Measurements from ENCODE around the gene ACTRT2.

ACTRT2 gene

DNA sequence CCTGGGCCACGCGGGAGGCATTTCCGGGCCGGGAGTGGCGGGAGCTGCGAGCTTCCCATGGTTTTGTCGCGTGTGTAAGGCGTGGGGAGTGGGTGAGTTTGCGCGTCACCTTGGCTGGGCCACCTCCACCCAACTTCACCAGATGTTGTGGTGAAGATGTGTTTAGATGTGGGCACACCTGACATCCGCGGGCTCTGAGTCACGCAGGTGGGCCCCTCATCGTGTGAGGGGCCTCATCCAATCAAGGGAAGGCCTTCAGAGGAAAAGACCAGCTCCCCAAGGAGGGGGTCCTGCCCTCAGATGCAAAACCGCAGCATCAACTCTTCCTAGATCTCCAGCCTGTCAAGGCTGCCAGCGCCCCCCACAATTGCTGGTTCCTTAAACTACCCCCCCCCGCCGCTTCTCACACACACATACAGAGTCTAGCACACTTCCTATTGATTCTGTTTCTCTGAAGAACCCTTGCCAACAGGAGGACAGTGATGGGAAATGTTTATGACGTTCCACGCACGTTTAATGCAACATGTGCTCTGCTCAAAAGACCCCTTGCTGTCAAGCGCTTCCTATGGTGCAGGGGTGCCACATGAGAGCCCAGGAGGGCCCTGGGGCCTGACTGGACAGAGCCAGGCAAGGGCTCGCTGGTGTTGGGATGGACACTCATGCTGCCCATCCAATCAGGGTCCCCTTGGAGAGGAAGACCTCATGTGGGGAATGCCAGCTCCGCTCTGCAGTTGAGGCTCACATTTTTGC lies 11.9 kb downstream of the ACTRT2 start:
- peak; percentile 9 for DNase-seq (ENCODE audit: low read depth)

DNA sequence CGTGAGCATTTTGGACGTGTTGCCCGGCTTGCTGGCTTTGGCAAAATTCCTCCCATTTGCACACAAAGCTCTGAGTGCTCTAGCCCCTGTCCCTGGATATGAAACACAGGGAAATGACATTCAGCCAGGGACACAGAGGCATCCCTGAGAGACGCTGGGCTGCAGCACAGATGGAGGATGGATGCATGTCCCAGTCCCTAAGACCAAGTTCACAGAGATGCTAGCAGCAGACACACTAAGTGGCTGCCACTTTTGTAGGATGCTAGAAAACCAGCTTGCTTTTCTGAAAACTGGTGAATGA lies 12.5 kb downstream of the ACTRT2 start:
- no peak for DNase-seq (ENCODE audit: low read depth)

DNA sequence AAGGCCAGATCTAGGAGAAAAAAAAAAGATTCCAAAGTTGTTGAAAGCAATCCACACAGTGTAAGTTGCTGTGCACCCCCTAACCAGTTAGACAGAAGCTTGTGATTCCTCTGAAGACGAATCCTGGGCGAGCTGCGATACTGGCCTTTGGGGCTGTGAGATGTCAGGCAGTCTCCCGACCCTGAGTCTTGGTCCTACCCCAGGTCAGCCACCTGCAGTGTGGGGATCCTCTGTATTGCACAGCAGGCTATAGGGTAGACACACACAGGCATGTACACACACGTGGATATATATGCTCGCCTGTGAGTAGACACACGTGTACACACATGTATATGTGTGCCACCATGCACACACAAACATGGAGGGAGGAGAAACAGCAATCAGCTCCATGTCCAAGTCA lies 12.9 kb downstream of the ACTRT2 start:
- DNase-seq (ENCODE audit: low read depth) = no peak

DNA sequence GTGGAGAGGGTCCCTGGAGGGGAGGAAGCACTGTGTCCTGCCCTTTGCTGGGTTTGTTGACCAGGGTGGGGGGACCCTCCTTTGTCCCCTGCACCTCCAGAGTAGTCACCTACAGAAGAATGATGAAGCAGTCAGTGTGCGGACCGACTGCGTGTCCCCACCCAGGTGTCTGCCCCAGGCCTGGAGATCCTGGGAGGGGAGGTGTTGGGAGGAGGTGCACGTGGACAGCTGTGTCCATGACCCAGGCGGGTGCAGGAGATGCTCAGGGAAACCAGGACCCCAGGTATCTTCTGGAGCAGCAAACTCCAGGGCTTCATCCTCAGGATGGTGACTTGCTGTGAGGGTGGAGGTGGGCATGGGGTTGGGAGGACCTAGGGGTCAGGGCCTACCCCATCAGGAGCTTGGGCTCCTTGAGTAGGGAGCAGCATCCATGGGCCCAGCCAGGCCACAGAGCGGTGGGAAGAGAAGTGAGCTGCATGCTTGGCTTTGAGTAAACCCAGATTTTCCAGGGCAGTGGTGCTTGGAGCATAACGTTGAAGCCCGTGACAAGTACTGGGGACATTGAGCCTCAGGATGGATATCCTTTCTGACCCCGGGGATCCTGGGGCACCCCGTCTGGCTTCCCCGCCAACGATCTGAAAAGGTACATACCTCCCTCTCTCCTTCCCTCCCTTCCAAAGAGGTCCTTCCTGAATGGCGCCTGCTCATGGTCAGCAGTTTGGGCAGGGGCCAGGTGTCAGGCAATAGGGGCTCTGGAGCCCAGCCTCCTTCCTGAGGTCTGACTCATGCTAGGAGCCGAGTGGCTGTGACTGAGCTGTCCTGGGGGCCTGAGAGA lies 13.7 kb downstream of the ACTRT2 start:
- no peak for DNase-seq (ENCODE audit: low read depth)

DNA sequence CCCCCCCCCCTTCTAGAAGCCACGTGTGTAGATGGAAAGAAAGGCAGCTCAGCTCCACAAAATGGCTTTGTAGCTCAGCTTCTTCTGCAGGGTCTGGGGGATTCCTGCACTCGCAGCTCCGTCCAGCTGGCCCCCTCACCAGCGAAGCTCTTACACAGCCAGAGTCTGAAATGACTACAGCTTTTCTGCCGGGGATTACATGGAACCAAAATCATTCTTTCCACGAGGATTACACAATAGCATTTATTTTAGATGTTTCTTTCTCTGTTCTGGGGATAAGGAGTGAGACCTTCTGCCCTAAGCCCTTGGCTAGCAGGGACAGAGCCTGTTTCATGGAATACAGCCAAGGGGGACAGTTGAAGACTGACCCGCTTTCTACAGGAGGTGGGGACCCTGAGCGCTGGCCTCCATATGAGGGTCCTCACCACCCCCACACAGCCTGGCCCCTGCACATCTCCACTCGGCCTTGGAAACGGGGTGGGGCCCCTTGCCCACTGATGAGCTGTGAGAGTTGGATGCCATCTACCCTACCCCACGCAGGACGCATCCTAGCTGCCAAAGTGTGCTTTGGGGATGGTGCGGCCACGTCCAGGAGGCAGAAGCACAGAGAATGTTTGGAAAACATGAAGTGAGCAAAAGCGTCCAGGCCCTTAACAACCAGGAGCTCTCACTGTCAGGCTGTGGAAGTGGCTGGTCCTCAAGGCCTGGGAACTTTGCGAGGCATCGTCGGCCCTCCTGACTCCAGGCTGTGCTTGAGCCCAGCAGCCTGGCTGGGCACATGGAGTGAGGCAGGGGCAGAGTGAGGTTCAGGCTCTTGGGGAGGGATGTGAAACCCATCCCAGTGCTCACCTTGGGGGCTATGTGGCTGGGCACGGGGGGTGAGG lies 14.5 kb downstream of the ACTRT2 start:
- DNase-seq (ENCODE audit: low read depth) = no peak

DNA sequence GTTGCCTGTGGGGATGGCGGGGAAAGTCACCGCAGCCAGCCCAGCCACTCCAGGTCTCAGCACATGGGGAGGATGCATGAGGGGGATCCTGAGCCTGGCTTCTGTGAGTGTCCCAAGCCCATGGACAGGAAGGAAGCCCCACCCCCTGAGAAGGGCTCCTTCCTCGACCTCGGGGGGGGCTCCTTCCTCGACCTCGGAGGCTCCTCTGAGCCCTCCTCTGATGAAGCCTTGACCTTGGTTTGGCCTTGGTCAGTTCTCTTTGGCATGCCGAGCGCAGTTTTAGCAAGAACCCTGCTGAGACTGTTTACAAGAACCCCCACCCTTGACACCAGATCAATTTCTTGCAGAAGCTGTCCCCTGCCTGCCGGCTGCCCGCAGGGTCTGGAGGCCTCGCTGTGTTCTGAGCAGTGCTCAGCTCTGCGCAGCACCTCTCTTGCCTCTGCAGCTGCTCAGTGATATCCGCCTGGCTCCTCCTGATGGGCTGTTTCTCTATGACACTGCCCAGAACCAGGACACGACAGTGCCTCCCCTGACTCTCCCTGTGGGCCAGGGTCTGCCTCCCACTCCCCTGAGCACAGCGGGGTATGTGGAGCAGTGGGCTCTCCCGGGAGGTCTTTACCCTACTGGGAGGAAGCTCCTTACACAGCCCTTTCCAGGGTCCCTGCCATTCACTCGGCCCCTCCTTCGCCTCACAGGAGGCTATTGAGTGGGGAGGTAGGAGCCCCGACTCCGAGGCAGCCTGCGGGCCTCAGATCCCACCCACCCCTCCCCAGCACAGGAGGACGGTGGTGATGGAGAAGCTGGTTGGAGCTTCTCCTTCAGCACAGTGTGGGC lies 15.4 kb downstream of the ACTRT2 start:
- no peak for DNase-seq (ENCODE audit: low read depth)

DNA sequence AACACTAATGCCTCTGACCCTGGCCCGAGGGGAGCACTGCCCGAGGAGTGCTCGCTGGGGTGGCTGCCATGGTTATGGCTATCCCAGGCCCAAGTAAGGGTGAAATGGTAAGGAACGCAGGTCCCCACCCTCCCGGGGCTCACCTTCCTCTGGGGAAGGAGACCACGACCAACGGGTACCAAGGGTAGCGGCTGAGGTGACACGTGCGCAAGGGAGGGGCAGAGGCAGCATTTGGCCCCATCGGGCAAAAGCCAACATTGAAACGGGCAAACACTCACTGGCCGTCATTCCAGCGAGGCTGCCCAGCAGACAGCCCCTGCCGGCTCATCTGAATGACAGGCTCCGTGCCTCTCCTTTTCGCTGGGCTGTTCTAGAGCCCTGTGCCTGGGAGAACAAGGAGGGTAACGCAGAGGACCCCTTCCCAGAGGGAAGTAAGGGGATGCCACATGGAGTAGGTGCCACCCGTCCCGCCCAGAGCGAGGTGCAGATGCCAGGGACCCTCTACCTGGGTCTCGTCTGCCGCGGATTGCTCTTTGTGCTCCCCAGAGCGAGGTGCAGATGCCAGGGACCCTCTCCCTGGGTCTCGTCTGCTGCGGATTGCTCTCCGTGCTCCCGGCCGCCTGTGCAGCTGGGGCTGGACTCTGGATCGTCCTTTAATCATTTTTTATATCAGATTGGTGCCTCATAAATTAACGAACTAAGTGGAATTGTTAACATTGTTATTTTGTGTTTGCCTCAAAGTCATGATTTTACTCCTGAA lies 16.2 kb downstream of the ACTRT2 start:
- DNase-seq (ENCODE audit: low read depth) = no peak

DNA sequence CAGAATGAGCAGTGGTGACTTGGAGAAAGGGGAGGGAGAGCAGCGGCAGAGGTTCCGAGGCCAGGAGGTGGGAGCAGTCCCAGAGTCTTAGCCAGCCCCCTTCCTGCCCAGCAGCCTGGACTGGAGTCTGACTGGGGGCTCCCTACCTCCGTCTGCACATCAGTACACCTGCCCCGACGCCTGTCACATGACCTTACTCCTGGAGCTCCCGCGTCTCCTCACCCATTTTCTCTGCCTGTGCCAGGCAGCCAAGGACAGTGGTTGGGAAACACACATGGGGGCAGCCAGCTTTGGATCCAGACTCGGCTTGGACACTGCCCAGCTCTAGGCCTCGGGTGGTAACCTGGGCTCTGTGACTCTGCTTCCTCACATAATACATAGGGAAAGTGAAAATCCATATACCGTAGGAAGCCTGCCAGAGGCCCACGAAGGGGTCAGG lies 16.9 kb downstream of the ACTRT2 start:
- no peak for DNase-seq (ENCODE audit: low read depth)

DNA sequence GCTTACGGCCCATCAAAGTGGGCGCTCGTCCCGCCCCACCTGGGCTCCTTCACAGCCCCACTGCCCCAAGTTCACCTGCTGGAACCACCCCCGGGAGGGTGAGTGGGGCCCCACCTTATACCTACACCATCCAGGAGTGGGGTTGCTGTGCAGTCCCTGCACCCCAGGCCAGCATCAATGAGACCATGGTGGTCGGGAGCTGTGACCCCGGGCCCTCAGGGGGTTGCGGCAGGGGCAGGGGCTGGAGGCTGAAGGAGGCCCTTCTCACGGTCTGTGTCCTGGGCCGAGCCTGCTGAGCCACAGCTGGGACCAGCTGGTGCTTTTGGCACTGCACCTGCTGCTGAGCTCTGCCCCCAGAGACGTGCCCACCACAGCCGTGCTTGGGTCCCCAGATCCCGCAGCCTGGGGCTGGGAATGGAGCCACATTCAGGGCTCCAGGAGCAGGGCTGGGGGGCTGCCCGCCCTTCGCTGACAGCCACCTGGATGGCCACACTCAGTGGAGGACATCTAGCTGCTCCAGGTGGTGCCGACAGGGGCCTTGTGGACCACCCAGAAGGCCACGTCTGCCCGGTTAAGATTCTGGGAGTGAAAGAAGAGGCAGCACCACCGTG lies 17.4 kb downstream of the ACTRT2 start:
- no peak for DNase-seq (ENCODE audit: low read depth)

DNA sequence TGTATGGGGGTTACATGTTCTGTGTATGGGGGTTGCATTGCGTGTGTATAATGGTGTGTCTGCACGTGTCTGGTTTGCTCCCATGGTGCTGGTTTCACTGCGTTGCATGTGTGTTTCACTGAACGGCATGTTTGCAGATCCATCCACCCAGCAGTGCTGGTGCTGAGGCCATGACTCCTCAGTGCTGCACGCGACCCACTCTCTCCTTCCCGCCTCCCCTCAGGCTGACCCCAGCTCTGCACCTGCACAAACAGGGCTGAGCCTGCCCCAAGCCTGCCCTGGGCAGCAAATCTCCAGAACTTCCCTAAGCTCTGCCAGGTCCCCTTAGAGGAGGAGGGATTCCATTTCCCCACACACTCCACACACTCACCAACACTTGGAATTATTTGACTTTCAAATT lies 18.7 kb downstream of the ACTRT2 start:
- DNase-seq (ENCODE audit: low read depth) = no peak

DNA sequence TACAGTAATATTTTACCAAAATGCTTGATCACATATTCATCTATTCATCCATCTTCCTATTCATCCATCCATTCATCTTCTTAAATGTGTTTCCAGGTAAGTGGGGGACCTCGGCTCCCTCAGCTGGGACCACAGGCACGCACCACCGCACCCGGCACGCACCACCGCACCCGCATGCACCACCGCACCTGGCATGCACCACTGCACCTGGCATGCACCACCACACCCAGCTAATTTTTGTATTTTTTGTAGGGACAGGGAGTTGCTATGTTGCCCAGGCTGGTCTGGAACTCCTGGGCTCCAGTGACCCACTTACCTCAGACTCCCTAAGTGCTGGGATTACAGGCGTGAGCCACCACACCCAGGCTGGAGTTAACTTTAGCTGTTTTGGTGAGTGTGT lies 21.2 kb downstream of the ACTRT2 start:
- no peak for DNase-seq (ENCODE audit: low read depth)

DNA sequence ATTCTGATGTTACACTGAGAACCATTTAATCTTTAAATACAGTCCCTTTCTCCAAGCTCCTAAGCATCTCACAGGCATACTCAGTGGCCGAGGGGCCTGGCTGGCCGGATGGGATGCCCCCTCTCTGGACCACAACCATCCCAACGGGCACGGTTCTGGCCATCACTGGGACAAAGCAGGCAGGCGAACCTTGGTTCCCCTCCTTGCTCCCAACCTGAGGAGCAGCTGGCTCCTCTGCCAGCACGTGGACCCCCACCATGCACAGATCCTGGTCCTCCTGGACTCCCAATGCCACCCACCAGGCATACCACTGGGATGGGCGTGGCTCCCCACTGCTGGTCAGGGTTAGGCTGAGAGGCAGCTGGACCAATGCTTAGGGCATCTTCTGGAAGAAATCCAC lies 27.9 kb downstream of the ACTRT2 start:
- no peak for DNase-seq (ENCODE audit: low read depth)

DNA sequence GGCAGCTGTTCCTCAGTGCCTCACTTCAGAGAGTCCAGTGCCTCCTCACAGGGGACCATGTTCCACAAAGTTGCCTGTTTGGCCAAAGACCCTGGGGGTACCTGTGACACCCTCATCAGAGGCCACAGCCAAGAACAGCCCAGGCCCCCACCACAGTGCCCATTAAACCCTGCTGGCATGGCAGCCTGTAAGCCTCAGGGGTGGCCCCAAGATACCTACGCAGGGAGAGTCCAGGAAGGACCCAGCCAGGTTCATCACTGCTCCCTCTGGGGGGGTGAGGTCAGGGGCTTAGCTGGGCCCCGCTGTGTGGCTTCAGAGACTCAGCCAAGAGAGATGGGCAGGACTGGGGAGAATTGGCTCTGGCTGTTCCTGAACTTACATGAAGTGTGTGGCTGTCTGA lies 28.6 kb downstream of the ACTRT2 start:
- no peak for DNase-seq (ENCODE audit: low read depth)

DNA sequence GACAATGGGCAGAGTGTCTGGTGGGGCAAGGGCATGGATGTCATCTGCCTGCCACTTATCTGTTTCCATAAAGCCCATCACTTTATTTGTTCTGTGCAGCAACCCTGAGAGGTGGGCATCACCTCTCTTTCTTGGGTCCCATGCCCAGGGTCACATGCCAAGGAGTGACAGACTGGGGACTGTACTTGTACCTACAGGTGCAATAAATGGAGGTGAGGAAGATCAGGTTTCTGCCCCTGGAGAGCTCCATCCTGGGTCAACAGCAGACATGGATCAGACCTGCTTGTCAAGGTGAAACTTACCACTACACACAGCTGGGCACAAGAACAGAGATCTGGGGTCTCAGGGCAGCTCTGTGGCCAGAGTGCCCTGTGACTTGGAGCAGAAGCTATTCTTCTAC lies 29.3 kb downstream of the ACTRT2 start:
- DNase-seq (ENCODE audit: low read depth) = no peak

DNA sequence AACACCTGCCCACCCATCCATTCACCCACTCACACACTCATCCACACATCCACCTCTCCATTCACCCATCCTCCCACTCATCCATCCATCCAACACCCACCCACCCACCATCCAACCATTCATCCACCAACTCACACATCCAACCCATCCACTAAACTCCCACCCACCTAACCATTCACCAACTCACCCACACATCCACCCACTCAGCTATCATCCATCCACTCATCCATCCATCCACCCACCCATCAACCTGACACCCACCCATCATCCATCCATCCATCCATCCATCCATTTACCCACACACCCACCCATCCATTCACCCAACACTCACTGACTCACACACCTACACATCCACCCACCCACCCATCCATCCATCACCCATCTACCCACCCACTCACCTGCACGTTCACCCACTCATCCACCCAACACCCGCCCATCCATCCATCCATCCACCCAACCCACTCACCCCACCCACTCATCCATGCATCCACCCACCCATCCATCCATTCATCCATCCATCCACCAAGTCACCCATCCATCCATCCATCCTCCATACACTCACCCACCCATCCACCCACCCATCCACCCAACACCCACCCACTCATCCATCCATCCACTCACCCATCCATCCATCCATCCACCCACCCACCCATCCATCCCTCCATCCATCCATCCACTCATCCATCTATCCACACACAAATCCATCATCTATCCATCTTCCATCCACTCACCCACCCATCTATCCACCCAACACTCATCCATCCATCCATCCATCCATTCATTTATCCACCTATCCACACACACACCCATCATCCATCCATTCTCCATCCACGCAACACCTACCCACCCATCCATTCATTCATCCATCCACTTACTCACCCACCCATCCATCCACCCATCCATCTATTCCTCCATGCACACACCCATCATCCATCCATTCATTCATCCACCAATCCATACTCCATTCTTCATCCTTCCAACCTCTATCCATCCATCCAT lies 30.3 kb downstream of the ACTRT2 start:
- DNase-seq (ENCODE audit: low read depth) = no peak

DNA sequence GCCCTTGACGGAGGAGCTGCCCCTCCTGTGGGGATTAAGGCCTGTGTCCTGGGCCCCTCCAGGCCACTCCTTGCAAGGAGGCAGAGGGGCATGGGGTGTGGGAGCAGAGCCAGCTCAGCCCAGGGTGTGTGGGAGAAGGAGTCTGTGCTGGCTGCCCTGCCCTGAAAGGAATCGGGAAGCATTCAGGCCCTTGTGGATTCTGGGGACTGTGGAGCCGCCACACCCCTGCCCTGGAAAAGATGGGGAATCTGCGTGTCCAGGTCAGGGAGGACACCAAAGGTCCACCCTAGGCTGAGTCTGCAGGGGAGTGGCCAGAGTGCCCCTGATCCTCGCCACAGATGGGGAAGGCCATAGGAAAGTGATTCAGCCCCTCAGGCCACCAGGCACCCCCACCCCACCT lies 31.2 kb downstream of the ACTRT2 start:
- no peak for DNase-seq (ENCODE audit: low read depth)

DNA sequence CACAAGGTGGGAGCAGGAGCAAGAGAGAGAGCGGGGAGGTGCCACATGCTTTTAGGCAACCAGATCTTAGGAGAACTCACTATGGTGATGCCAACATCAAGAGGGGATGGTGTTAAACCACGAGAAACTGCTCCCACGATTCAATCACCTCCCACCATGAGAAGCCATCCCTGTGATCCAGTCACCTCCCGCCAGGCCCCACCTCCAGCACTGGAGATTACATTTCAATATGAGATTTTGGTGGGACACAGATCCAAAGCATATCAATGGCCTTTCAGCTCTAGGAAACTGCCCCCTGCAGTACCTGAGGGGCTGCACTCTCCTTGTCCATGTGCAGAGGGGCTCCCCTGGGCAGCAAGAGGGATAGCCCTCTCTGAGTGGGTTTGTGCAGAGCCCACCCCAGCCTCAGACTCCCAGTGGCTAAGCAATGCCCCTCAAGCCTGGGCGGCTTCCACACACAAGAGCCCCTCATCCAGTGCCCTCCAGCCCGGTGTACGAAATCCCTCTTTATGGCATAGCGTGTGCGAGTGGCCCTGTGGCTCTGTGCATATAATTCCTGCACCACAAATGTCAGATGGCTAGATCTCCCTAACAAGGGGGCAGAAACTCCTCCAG lies 32.2 kb downstream of the ACTRT2 start:
- DNase-seq (ENCODE audit: low read depth) = no peak

DNA sequence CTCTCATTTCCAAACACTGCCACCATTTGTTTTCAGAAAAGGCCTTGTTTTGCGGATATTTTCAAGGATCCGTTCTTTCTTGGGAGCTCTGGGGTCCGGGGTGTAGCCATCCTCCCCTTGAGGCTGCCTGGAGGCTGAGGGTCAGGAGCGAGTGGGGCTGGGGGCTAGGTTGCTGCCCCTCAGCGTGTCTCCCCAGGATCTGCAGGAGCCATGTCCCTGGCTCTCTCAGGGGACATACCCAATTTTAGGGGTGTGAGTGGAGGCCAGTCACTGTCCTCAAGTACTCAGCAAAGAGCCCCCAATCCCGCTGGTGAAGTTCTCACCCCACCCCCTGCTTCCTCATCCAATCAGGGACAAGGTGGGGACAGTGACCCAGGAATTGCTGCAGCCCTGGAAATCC lies 32.7 kb downstream of the ACTRT2 start:
- DNase-seq (ENCODE audit: low read depth) = no peak

DNA sequence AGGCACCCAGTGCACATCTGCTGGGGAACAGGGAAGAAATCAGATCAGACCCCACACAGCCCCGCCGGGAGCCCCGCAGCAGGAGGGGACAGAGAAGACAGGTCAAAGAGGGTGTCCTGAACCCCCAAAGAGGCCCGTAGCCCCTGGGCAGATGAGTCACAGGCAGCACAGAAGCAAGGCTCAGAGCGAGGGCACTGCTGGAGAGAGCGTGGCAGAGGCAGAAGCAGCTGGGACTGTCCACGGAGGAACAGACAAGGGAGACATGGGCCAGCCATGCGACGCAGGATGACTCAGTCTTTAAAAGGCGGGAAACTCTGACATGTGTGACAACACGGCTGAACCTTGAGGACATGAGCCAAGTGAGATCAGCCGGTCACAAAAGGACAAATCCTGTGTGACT lies 33.2 kb downstream of the ACTRT2 start:
- no peak for DNase-seq (ENCODE audit: low read depth)
